GM12891 (cell line): ENCODE measurements around the gene USP53.

Source experiments
- POLR2A ChIP-seq: IDR thresholded peaks from 2 replicates; pipeline ENCODE4 v1.6.1; 2011; ENCODE audit warnings: low read depth, low read length, control low read depth
- POLR2AphosphoS5 ChIP-seq: IDR thresholded peaks from 2 replicates; pipeline ENCODE4 v1.6.1; 2011; ENCODE audit warnings: low read depth, low read length, control low read depth
- POU2F2 ChIP-seq: IDR thresholded peaks from 2 replicates; pipeline ENCODE4 v1.6.1; 2011; ENCODE audit warnings: low read depth, mild to moderate bottlenecking, control low read depth, low read length, moderate library complexity
- SPI1 ChIP-seq: IDR thresholded peaks from 2 replicates; pipeline ENCODE4 v1.6.1; 2011; ENCODE audit warnings: low read depth, low read length, control low read depth
- TAF1 ChIP-seq: IDR thresholded peaks from 2 replicates; pipeline ENCODE4 v1.6.1; 2011; ENCODE audit warnings: low read depth, low read length, control low read depth

- TF ChIP-seq POLR2A (no peak), POLR2AphosphoS5 (no peak), TAF1 (no peak), POU2F2 (no peak), SPI1 (no peak)
Observed at GRCh38 chr4:119205690-119206089, 6.8 kb upstream of the USP53 start.
